IPS-18c (cell line): ENCODE data around the gene TMPRSS9.

Experiments used
- H3K4me3 ChIP-seq: 2 replicates; pipeline ENCODE4 v1.7.0; 2013; ENCODE audit warnings: low read depth, mild to moderate bottlenecking, low read length, moderate library complexity; ENCODE audit not compliant: insufficient read depth
- H3K9me3 ChIP-seq: one replicate; pipeline ENCODE4 v1.6.1; 2013; ENCODE audit warnings: mild to moderate bottlenecking, low read length, moderate library complexity; ENCODE audit not compliant: control insufficient read depth, insufficient read depth

The TMPRSS9 gene

DNA sequence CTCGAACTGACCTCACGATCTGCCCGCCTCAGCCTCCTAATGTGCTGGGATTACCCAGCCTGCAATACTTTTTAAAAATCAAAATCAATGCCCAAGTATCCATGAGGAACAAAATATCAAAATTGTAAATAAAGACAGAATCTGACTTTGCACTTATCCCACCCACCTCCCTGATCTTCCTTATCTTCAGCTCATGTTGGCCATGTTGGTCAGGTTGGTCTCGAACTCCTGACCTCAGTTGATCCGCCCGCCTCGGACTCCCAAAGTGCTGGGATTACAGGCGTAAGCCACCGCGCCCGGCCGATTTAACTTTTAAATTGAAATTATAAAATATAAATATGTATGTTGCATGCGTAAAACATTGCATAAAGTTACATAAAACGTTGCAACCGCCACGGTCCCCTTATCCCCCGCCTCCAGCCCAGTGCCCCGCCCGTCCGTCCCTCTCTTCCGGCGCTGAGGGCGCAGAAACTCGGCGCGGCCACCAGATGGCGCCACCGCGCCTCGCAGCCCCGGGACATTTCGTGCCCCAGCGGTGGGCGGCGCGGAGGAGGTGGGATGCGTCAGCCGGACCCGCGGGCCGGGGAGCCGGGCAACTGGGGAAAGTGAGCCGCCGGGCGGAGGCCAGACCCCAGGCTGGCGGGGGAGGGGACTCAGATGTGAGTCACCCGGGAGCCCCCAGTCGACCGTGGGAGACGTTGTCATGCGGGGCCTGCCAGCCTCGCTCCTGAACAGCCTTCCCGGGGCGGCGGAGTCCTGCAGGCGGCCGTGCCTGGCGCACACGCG is 114.4 kb downstream of the TMPRSS9 start:
- Histone ChIP-seq H3K9me3 (no peaks in the 10 kb centered on the region), H3K4me3 (peak overlapping the region; percentile 71)

DNA sequence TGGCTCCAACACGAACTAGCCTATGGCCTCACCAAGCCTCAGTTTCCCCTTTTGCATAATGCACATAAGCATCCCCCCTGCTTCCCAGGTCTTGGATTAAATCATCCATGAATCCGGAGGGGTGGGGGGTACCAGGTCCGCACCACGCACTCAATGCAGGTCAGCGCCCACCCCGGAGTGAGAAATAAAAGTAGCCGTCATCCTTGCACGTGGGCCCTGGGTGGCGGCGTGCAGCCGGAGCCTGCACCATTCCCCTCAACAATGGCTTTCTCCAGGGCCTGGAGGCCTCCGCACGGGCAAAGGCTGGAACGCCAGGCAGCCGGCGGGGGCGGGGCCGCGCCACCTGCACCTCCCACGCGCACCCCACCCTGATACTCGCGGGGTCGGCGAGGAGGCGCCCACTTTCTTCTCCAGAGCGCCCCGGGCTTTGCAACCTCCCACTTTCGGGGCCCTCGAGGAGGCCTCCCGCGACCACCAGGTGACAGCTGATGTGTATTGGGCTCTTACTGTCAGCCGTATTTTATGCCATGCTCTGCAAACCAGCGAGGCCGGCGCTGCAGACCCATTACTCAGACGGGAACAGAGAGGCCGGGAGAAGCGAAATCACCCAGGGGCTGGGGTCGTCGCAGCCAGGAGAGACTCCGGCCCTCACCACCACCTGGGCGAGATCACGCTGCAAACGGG is 115.1 kb downstream of the TMPRSS9 start:
- H3K9me3 ChIP-seq: no peaks in the 10 kb centered on the region

More for the DNA sequence above, 115.1 kb downstream of the TMPRSS9 start:
- peak overlapping the region; percentile 71 for H3K4me3 ChIP-seq
